Umbilical cord (tissue), 2 donors: ENCODE measurements around the gene SDHB. TPM values are rescaled to one million over a fixed set of nuclear protein-coding genes. Genes with fewer than 3 reads are reported as not detected.

Source experiments
- DNase-seq: peaks from one replicate; pipeline ENCODE4 v3.0.0-alpha.2; 2015; ENCODE audit warnings: low spot score
- total RNA-seq: library from RNA; depleted of rRNA; stranded (reverse); fragments of >200 nt; gene quantifications from one replicate; pipeline ENCODE4 v1.2.3, GENCODE V29; 2014; ENCODE audit warnings: low replicate concordance; ENCODE audit not compliant: insufficient read depth

SDHB gene
- total RNA-seq, 1 donor from 2014 or later: 69.3 TPM

DNA sequence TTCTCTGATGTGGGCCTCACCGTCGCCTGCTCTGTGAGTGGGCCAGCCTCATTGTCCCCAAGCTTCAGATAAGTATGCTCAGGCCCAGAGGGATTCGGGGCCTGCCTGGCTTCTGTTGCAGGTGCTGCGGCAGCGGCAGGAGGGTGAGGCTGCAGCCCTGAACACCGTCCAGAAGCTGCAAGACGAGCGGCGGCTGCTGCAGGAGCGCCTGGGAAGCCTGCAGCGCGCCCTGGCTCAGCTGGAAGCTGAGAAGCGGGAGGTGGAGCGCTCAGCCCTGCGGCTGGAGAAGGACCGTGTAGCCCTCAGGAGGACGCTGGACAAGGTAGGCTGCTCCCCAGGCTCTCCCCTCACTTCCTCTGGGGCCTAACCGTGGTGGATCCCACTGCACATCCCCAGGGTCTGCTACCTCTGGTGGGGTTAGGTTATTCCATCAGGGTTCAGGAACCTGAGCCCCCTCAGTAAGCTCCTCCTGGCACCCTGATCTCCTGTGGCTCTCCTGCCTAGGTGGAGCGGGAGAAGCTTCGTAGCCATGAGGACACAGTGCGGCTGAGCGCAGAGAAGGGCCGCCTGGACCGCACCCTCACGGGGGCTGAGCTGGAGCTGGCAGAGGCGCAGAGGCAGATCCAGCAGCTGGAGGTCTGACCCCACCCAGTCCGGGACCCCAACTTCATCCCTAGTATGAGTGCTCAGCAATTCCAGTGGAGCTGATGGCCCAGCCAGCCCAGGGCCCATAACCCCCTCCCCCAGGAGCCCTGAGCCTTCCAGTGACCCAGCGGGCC is 83.5 kb downstream of the SDHB start:
- DNase-seq: no peak

DNA sequence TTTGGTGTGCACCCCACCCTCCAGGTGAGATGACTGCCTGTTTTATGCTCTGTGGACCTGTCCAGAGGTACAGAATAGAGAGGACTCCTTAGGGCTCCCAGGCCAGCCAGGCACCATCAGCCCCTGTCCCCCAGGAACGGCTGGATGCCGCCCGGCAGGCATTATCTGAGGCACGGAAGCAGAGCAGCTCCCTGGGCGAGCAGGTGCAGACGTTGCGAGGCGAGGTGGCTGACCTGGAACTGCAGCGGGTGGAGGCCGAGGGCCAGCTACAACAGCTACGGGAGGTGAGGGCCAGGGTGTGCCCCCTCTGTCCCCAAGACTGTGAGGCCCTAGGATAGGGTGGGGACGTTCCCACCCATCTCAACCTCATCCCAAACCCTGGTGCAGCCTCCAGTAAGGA is 84.2 kb downstream of the SDHB start:
- DNase-seq: no peak

DNA sequence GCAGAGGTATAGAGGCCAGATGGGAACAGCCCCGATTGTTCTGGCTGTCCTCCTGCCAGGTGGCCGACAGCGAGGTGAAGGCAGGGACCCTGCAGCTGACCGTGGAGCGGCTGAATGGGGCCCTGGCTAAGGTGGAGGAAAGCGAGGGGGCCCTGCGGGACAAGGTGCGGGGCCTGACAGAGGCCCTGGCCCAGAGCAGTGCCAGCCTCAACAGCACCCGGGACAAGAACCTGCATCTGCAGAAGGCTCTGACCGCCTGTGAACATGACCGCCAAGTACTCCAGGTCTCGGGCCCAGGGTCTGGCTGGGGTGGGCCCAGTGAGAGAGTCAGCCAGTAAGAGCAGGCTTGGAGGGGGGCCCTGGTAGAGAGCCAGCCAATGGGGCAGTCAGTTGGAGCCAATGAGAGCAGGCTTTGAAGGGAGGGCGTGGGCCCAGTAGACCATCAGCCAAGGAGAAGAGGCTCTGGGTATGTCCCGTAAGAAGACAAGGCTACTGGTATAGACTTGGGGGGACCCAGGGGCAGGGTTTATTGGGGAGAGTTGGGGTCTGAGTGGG is 84.7 kb downstream of the SDHB start:
- DNase-seq: peak; percentile 50

Other genes starting within 250 kb of the SDHB start
- gene RNU1-2, start 158.1 kb downstream of the SDHB start, total RNA-seq: under 0.01 TPM
- gene CROCC, start 132.1 kb downstream of the SDHB start, total RNA-seq: 17.3 TPM
- gene MFAP2, start 73.4 kb downstream of the SDHB start, total RNA-seq: 29.4 TPM
- gene ATP13A2, start 42.1 kb downstream of the SDHB start, total RNA-seq: 33.9 TPM
- gene PADI2, start 65.4 kb upstream of the SDHB start, total RNA-seq: 8.4 TPM
- 0.96 TPM for gene PADI1, start 151.1 kb upstream of the SDHB start, total RNA-seq
- not detected for gene PADI3, start 195.1 kb upstream of the SDHB start, total RNA-seq